Activated T-cell treated with anti-CD3 and anti-CD28 coated beads, Interleukin-2, amount 50 U/mL, for 4 hours (primary cell): ENCODE data around the gene EIF2A. TPM values are rescaled to one million over a fixed set of nuclear protein-coding genes. Genes with fewer than 3 reads are reported as not detected.
"Not testable (repeated sequence)": the region's sequence is repeated elsewhere in the genome, so short reads cannot be mapped to it uniquely, and the experiment has no call there.

ENCODE experiments used
- ATAC-seq, 2 donors: fragments of 200-7000 bp; cut with Tn5 transposase; one replicate each; pipeline ENCODE4 v1.10.0; 2021
- DNase-seq: peaks from one replicate; pipeline ENCODE4 v3.0.0-alpha.2; 2020
- H3K27me3 Mint-ChIP-seq: one replicate; pipeline ENCODE4 v1.8.0; 2021; ENCODE audit warnings: low read depth, mixed read lengths
- H3K36me3 Mint-ChIP-seq: one replicate; pipeline ENCODE4 v1.8.0; 2022; ENCODE audit warnings: mixed read lengths; ENCODE audit not compliant: insufficient read depth
- H3K4me1 Mint-ChIP-seq: one replicate; pipeline ENCODE4 v1.8.0; 2021; ENCODE audit warnings: low read depth, mixed read lengths
- H3K4me3 Mint-ChIP-seq: one replicate; pipeline ENCODE4 v1.8.0; 2021; ENCODE audit warnings: mild to moderate bottlenecking, moderate library complexity, mixed read lengths
- H3K9me3 Mint-ChIP-seq: one replicate; pipeline ENCODE4 v1.8.0; 2021; ENCODE audit warnings: mixed read lengths
- total RNA-seq, 3 donors: library from RNA; stranded (reverse); gene quantifications; one replicate each; pipeline ENCODE4 v1.2.1, GENCODE V29; 2021

Gene EIF2A
- total RNA-seq, 3 donors from 2014 or later = 163 to 180 (median 163) TPM

- Mint-ChIP-seq H3K4me1 (peaks cover 25% of the 10 kb centered on the region), H3K36me3 (peaks cover 41% of the 10 kb centered on the region)
These were observed 11.1 kb downstream of the EIF2A start for GRCh38 chr3:150557725-150558124.

GRCh38 chr3:150564243-150564642 is 17.7 kb downstream of the EIF2A start:
- Mint-ChIP-seq H3K27me3 (no peaks in the 10 kb centered on the region), H3K9me3 (no peaks in the 10 kb centered on the region), H3K4me3 (no peak overlapping the region), H3K4me1 (peaks cover 3% of the 10 kb centered on the region), H3K36me3 (peaks cover 28% of the 10 kb centered on the region)
- no peak for ATAC-seq
- no peak for DNase-seq

More at GRCh38 chr3:150557725-150558124, 11.1 kb downstream of the EIF2A start:
- Mint-ChIP-seq H3K27me3 (no peaks in the 10 kb centered on the region), H3K4me3 (no peak overlapping the region), H3K9me3 (no peaks in the 10 kb centered on the region)
- ATAC-seq (no peak), DNase-seq (no peak)

GRCh38 chr3:150567328-150567727 is 20.7 kb downstream of the EIF2A start:
- Mint-ChIP-seq H3K27me3 (no peaks in the 10 kb centered on the region), H3K4me1 (no peaks in the 10 kb centered on the region), H3K9me3 (no peaks in the 10 kb centered on the region), H3K4me3 (no peak overlapping the region), H3K36me3 (peaks cover 33% of the 10 kb centered on the region)
- ATAC-seq (no peak), DNase-seq (no peak)

GRCh38 chr3:150577855-150578254 is 31.3 kb downstream of the EIF2A start:
- Mint-ChIP-seq H3K9me3 (no peaks in the 10 kb centered on the region), H3K4me1 (peaks cover 30% of the 10 kb centered on the region), H3K4me3 (no peak overlapping the region), H3K27me3 (no peaks in the 10 kb centered on the region), H3K36me3 (peaks cover 44% of the 10 kb centered on the region)
- no peak for ATAC-seq
- DNase-seq = no peak

- Mint-ChIP-seq H3K4me1 (peaks cover 22% of the 10 kb centered on the region), H3K4me3 (no peak overlapping the region), H3K27me3 (no peaks in the 10 kb centered on the region), H3K9me3 (no peaks in the 10 kb centered on the region), H3K36me3 (peaks cover 45% of the 10 kb centered on the region)
- DNase-seq = no peak
- no peak for ATAC-seq
These were observed 34.6 kb downstream of the EIF2A start for GRCh38 chr3:150581174-150581573.

GRCh38 chr3:150582620-150583019 is 36.0 kb downstream of the EIF2A start:
- H3K27me3 Mint-ChIP-seq = no peaks in the 10 kb centered on the region
- H3K9me3 Mint-ChIP-seq = no peaks in the 10 kb centered on the region
- DNase-seq (no peak), ATAC-seq (no peak)
- no peak overlapping the region for H3K4me3 Mint-ChIP-seq
- H3K36me3 Mint-ChIP-seq = peaks cover 31% of the 10 kb centered on the region
- peaks cover 14% of the 10 kb centered on the region for H3K4me1 Mint-ChIP-seq

GRCh38 chr3:150583028-150583427 is 36.4 kb downstream of the EIF2A start:
- H3K9me3 Mint-ChIP-seq = no peaks in the 10 kb centered on the region
- no peaks in the 10 kb centered on the region for H3K27me3 Mint-ChIP-seq
- ATAC-seq (peak; percentile 46 to 54), DNase-seq (no peak)
- peaks cover 28% of the 10 kb centered on the region for H3K36me3 Mint-ChIP-seq
- peaks cover 11% of the 10 kb centered on the region for H3K4me1 Mint-ChIP-seq
- no peak overlapping the region for H3K4me3 Mint-ChIP-seq

GRCh38 chr3:150588027-150588830 is 41.6 kb downstream of the EIF2A start:
- Mint-ChIP-seq H3K4me1 (peaks cover 4% of the 10 kb centered on the region), H3K9me3 (no peaks in the 10 kb centered on the region), H3K27me3 (no peaks in the 10 kb centered on the region), H3K4me3 (no peak overlapping the region), H3K36me3 (peaks cover 12% of the 10 kb centered on the region)
- ATAC-seq (no peak), DNase-seq (no peak)

- peaks cover 4% of the 10 kb centered on the region for H3K4me1 Mint-ChIP-seq
- ATAC-seq (peak; percentile 43 to 69), DNase-seq (no peak)
- peaks cover 10% of the 10 kb centered on the region for H3K36me3 Mint-ChIP-seq
- H3K27me3 Mint-ChIP-seq = no peaks in the 10 kb centered on the region
- H3K9me3 Mint-ChIP-seq = no peaks in the 10 kb centered on the region
- H3K4me3 Mint-ChIP-seq = no peak overlapping the region
These were observed 43.2 kb downstream of the EIF2A start for GRCh38 chr3:150589759-150590158.

GRCh38 chr3:150594150-150594549 is 47.6 kb downstream of the EIF2A start:
- DNase-seq (no peak), ATAC-seq (no peak)
- Mint-ChIP-seq H3K27me3 (no peaks in the 10 kb centered on the region), H3K36me3 (no peaks in the 10 kb centered on the region), H3K4me3 (no peak overlapping the region), H3K9me3 (no peaks in the 10 kb centered on the region), H3K4me1 (peaks cover 4% of the 10 kb centered on the region)

GRCh38 chr3:150597646-150598045 is 51.1 kb downstream of the EIF2A start:
- H3K4me3 Mint-ChIP-seq = no peak overlapping the region
- H3K4me1 Mint-ChIP-seq = peaks cover 22% of the 10 kb centered on the region
- no peak for DNase-seq
- H3K36me3 Mint-ChIP-seq = no peaks in the 10 kb centered on the region
- H3K9me3 Mint-ChIP-seq = no peaks in the 10 kb centered on the region
- no peaks in the 10 kb centered on the region for H3K27me3 Mint-ChIP-seq
- no peak for ATAC-seq

GRCh38 chr3:150599611-150600297 is 53.2 kb downstream of the EIF2A start:
- Mint-ChIP-seq H3K9me3 (no peaks in the 10 kb centered on the region), H3K4me1 (peaks cover 31% of the 10 kb centered on the region), H3K36me3 (peaks cover 5% of the 10 kb centered on the region), H3K27me3 (no peaks in the 10 kb centered on the region), H3K4me3 (no peak overlapping the region)
- ATAC-seq (no peak), DNase-seq (no peak)

GRCh38 chr3:150600647-150601530 is 54.3 kb downstream of the EIF2A start:
- H3K4me1 Mint-ChIP-seq = peaks cover 37% of the 10 kb centered on the region
- H3K36me3 Mint-ChIP-seq, H3K4me3 Mint-ChIP-seq, H3K9me3 Mint-ChIP-seq, DNase-seq, H3K27me3 Mint-ChIP-seq, ATAC-seq: not testable (repeated sequence)

GRCh38 chr3:150602426-150603152 is 56.0 kb downstream of the EIF2A start:
- Mint-ChIP-seq H3K4me1 (peaks cover 54% of the 10 kb centered on the region), H3K36me3 (peaks cover 18% of the 10 kb centered on the region), H3K9me3 (no peaks in the 10 kb centered on the region), H3K27me3 (no peaks in the 10 kb centered on the region), H3K4me3 (peak overlapping the region; percentile 100)
- DNase-seq (no peak), ATAC-seq (no peak)
